Naive thymus-derived CD8-positive, alpha-beta T cell (primary cell): Measurements from ENCODE around the gene PDE4D. TPM values are rescaled to one million over a fixed set of nuclear protein-coding genes. Genes with fewer than 3 reads are reported as not detected.

Experiments used
- ATAC-seq, 2 donors: fragments of 150-1000 bp; cut with Tn5 transposase in 1 of 2; sonication (Bioruptor Pico), chemical (Tn5 transposase) in 1 of 2; 1 replicate in 1 of 2; 2 replicates in 1 of 2; pipeline ENCODE4 v1.10.0; 2021; ENCODE audit warnings: mild to moderate bottlenecking in 2 of 2, moderate library complexity in 2 of 2
- POLR2A ChIA-PET: fragments of 350-600 bp; sonication (Branson Sonifier 250); formaldehyde crosslinking; loops from one replicate; lab custom pipeline; 2021; ENCODE audit warnings: antibody characterized with exemption; lab: Charles Lee
- DNase-seq, 10 donors: peaks; one replicate each; pipeline versions ENCODE4 v3.0.0 to v3.0.0-alpha.2; 2020 to 2022
- H3K27ac Mint-ChIP-seq, 10 donors: one replicate each; pipeline ENCODE4 v1.8.0; 2020 to 2022; ENCODE audit warnings: mild to moderate bottlenecking in 10 of 10, mixed read lengths in 10 of 10, moderate library complexity in 4 of 10, inconsistent platforms in 1 of 10
- H3K27me3 Mint-ChIP-seq, 5 donors: one replicate each; pipeline ENCODE4 v1.8.0; 2021 to 2022; ENCODE audit warnings: mixed read lengths in 5 of 5
- H3K36me3 Mint-ChIP-seq, 3 donors: one replicate each; pipeline ENCODE4 v1.8.0; 2020 to 2022; ENCODE audit warnings: mixed read lengths in 3 of 3, mild to moderate bottlenecking in 2 of 3, inconsistent platforms in 1 of 3
- H3K4me1 Mint-ChIP-seq, 4 donors: one replicate each; pipeline ENCODE4 v1.8.0; 2021 to 2022; ENCODE audit warnings: mixed read lengths in 4 of 4
- H3K4me3 Mint-ChIP-seq, 10 donors: one replicate each; pipeline ENCODE4 v1.8.0; 2020 to 2022; ENCODE audit warnings: mild to moderate bottlenecking in 10 of 10, mixed read lengths in 10 of 10, moderate library complexity in 6 of 10, inconsistent platforms in 1 of 10
- H3K9me3 Mint-ChIP-seq, 9 donors: one replicate each; pipeline ENCODE4 v1.8.0; 2020 to 2022; ENCODE audit warnings: mixed read lengths in 9 of 9, mild to moderate bottlenecking in 3 of 9, inconsistent platforms in 1 of 9, moderate library complexity in 1 of 9
- polyA plus RNA-seq, 3 donors: library from polyadenylated mRNA; unstranded; fragments of 300-500 nt; fragmentation: Illumina TruSeq; gene quantifications; one replicate each; pipeline ENCODE4 v1.2.3, GENCODE V29; 2021
- total RNA-seq, 8 experiments: library from RNA in 2 of 8; stranded (reverse) in 2 of 8; gene quantifications; one replicate each; pipeline ENCODE4 v1.2.3 and lab custom pipeline; 2021 to 2026

PDE4D gene
- total and polyA plus RNA-seq, 5 experiments from 2014 or later = 5.8 to 35.9 (median 8.8) TPM

DNA sequence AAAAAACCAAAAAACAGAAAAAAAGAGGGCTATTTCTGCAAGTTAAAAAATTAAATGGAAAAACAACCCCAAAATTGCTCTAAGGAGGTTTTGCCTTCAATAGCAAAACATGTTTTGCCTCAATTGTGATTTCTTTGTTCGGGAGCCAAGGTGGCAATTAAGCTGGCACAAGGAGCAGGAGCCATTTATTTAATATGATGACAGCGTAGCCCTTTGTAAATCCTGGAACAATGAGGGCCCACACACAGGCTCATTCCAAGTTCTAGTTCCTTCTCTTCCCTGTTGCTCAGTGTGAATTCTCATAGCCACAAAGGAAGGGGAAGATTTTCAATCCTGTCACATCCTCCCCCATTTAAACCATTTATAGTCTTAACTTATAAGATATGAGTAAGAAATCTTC lies 353.2 kb downstream of the PDE4D start:
- H3K4me3 Mint-ChIP-seq = no peak overlapping the region
- H3K27ac Mint-ChIP-seq = no peak overlapping the region
- H3K9me3 Mint-ChIP-seq = no peaks in the 10 kb centered on the region
- H3K4me1 Mint-ChIP-seq = peaks cover 0 to 3% (median 0%) of the 10 kb centered on the region in 4 donors
- DNase-seq (no peak), ATAC-seq (no peak)
- POLR2A ChIA-PET = no interaction called here
- H3K27me3 Mint-ChIP-seq = peaks cover 0 to 3% (median 0%) of the 10 kb centered on the region in 5 donors
- no peaks in the 10 kb centered on the region for H3K36me3 Mint-ChIP-seq

DNA sequence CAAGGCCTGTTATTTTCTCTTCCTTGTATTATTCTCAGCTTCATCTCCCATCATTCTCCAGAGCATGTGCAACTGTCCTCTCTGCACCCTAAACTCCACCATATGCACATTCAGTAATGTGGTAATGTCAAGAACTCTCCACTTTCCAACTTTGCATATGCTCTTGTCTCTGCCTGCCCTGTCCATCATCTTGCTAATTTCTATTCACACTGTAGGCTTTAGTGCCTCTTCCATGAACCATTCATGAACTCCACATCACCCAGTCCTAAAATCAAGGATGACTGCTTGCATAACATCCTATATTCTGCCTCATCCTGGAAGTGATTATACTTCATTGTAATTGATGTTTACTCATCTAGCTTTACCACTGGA lies 354.8 kb downstream of the PDE4D start:
- DNase-seq (no peak), ATAC-seq (no peak)
- H3K27me3 Mint-ChIP-seq = peaks cover 0 to 3% (median 0%) of the 10 kb centered on the region in 5 donors
- no peak overlapping the region for H3K4me3 Mint-ChIP-seq
- H3K36me3 Mint-ChIP-seq = no peaks in the 10 kb centered on the region
- no peak overlapping the region for H3K27ac Mint-ChIP-seq
- H3K9me3 Mint-ChIP-seq = no peaks in the 10 kb centered on the region
- POLR2A ChIA-PET = no interaction called here
- H3K4me1 Mint-ChIP-seq = peaks cover 0 to 3% (median 0%) of the 10 kb centered on the region in 4 donors

DNA sequence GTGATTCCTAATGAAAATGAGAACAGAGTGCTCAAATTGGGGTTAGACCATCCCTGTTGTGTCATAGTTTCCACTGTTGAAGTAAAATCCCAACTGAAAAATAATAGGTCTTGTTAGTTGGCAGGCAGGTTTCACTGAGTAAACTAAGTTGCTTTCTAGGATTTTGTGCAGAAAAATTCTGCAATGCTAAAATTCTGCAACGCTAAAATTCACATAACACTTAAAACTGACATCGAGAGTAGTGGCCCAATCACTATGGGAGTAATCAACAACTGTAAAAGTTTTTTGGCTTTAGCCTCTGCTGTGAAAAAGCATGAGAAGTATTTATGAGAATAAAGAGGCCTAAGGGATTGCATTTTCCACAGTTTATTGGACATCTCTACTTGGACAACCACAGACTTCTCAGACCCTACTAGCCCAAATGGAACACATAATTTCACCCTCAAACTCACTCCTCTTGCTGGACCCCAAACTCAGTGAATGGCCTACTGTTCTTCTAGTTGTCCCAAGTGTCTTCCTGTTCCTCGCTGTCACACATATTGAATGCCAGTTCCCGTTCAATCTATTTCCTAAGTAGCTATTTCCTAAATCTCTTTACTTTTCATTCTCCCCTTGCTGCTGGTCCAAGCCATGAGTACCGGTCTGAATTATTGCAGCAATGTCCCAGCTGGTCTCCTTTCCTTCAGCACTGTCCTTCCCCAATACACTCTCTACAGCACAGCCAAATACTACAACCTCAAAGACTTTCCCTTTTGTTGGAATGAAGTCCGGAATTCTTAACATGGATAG lies 355.4 kb downstream of the PDE4D start:
- Mint-ChIP-seq H3K27ac (no peak overlapping the region), H3K9me3 (no peaks in the 10 kb centered on the region), H3K4me3 (no peak overlapping the region), H3K27me3 (peaks cover 0 to 3% (median 0%) of the 10 kb centered on the region in 5 donors), H3K36me3 (no peaks in the 10 kb centered on the region), H3K4me1 (peaks cover 0 to 3% (median 0%) of the 10 kb centered on the region in 4 donors)
- DNase-seq (no peak), ATAC-seq (no peak)
- POLR2A ChIA-PET = no interaction called here

DNA sequence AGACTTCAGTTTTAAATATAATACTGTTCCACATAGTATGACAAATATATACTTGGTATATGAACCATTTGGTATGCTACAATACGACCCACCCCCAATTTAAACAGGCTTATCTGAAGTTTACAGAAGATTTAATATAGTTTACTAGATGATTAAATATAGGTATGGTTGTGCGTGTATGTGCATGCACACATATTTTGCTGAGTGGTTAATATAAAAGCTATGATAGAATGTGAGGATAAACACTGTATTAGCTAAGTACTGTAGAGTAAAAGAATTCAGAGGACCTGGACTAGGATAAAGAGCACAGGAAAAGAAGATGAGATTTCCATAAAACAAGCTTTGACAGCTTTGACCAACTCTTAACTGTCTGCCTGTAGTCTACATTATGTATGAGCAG lies 356.7 kb downstream of the PDE4D start:
- Mint-ChIP-seq H3K36me3 (no peaks in the 10 kb centered on the region), H3K27me3 (peaks cover 0 to 3% (median 0%) of the 10 kb centered on the region in 5 donors), H3K4me1 (peaks cover 0 to 3% (median 0%) of the 10 kb centered on the region in 4 donors), H3K4me3 (no peak overlapping the region), H3K27ac (no peak overlapping the region), H3K9me3 (no peaks in the 10 kb centered on the region)
- ATAC-seq (no peak), DNase-seq (no peak)
- POLR2A ChIA-PET = no interaction called here

DNA sequence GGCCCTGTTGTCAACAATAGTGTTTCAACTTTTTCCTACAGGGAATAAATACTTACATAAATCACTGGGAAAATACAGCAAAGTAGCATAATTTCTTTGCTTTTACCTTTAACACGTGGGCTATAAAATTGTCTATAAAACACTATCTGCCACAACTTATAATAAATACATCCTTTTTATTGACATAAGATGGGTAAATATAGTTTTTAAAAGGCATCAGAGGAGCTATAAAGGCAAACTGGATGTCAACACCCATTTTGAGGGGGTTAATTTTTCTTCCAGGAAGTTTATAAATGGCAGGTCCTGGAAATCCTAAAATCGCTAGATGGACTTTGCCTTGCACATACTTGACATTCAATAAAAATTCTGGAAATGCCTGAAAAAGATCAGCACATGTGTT lies 358.0 kb downstream of the PDE4D start:
- H3K4me3 Mint-ChIP-seq = no peak overlapping the region
- DNase-seq = no peak
- no peak for ATAC-seq
- no peaks in the 10 kb centered on the region for H3K36me3 Mint-ChIP-seq
- H3K9me3 Mint-ChIP-seq = no peaks in the 10 kb centered on the region
- H3K27ac Mint-ChIP-seq = no peak overlapping the region
- POLR2A ChIA-PET = no interaction called here
- peaks cover 0 to 3% (median 0%) of the 10 kb centered on the region in 5 donors for H3K27me3 Mint-ChIP-seq
- H3K4me1 Mint-ChIP-seq = peaks cover 0 to 3% (median 0%) of the 10 kb centered on the region in 4 donors

DNA sequence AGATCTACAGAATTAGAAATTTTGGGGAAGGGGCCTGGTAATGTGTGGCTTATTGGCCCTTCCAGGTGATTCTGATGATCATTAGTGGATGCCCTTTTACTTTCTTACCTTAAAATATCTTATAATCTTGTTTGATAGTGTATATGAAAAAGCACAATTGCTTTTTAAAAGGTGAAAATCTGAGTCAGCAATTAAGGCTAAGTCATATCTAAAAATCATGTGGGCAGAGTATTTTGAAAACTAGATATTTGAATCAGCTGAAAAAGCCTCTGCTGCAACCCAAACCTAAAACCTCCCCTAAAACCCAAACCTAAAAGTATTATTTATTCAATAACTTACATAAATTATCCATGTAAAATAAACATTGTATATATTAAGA lies 359.8 kb downstream of the PDE4D start:
- no peak overlapping the region for H3K4me3 Mint-ChIP-seq
- H3K4me1 Mint-ChIP-seq = peaks cover 0 to 3% (median 0%) of the 10 kb centered on the region in 4 donors
- no peaks in the 10 kb centered on the region for H3K9me3 Mint-ChIP-seq
- H3K27ac Mint-ChIP-seq = no peak overlapping the region
- DNase-seq (no peak), ATAC-seq (no peak)
- H3K27me3 Mint-ChIP-seq = peaks cover 0 to 3% (median 0%) of the 10 kb centered on the region in 5 donors
- POLR2A ChIA-PET = no interaction called here
- H3K36me3 Mint-ChIP-seq = no peaks in the 10 kb centered on the region

DNA sequence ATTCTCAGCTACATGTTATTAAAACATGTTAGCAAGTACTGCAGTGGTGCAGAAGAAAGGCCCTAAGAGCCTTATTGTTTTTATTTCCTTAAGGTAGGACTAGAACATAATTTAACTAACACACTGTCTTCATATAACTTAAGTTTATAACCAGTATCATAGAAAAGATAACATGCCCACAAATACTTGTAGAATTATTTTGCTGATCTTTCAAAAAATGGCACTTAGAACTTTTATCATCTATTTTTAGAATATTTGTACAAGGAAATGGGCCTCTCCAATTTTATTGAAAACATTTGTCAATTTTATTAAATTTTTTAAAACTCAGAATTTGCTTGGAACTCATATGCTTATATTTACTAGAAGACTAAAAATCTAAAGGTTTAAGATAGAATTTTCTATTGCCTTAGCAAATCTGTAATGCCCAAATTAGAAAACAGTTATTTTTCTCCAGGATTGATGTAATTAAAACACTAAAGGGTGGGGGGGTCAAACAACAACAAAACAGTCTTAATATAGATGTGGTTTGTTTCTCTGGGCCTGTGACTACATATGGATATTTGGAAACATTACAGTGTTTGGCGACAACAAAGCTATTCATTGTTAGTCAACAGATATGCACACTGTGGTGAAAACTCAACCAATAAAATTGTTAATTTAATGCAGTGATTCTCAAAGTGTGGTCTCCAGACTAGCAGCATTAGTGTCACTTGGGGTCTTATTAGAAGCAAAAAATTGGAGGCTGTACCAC lies 360.4 kb downstream of the PDE4D start:
- ATAC-seq = no peak
- DNase-seq = no peak
- Mint-ChIP-seq H3K27me3 (no peaks in the 10 kb centered on the region), H3K4me3 (no peak overlapping the region), H3K4me1 (no peaks in the 10 kb centered on the region), H3K9me3 (no peaks in the 10 kb centered on the region), H3K27ac (no peak overlapping the region), H3K36me3 (no peaks in the 10 kb centered on the region)
- POLR2A ChIA-PET = no interaction called here

DNA sequence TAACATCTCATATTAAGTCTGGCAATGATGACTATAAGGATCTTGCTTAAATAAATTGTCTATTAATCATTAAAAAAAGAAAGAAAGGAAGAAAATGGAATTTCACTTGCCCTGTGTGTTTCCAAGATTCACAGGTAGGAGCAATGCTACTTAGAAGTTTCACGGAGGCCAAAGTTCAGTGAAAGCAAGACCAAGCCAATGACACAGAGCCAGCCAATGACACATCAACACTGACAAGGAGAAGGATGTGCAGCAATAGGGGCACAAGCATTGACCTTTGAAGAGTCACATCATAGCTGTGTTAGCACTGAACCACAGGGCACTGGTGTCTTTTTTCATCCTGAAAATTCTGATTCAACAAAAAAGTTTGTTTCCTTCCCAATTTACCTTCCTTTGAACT lies 364.3 kb downstream of the PDE4D start:
- H3K4me3 Mint-ChIP-seq = no peak overlapping the region
- peaks cover 0 to 2% (median 0%) of the 10 kb centered on the region in 5 donors for H3K27me3 Mint-ChIP-seq
- H3K4me1 Mint-ChIP-seq = no peaks in the 10 kb centered on the region
- peaks cover 0 to under 1% (median 0%) of the 10 kb centered on the region in 9 donors for H3K9me3 Mint-ChIP-seq
- H3K27ac Mint-ChIP-seq = no peak overlapping the region
- DNase-seq (no peak), ATAC-seq (no peak)
- H3K36me3 Mint-ChIP-seq = no peaks in the 10 kb centered on the region
- POLR2A ChIA-PET = no interaction called here

DNA sequence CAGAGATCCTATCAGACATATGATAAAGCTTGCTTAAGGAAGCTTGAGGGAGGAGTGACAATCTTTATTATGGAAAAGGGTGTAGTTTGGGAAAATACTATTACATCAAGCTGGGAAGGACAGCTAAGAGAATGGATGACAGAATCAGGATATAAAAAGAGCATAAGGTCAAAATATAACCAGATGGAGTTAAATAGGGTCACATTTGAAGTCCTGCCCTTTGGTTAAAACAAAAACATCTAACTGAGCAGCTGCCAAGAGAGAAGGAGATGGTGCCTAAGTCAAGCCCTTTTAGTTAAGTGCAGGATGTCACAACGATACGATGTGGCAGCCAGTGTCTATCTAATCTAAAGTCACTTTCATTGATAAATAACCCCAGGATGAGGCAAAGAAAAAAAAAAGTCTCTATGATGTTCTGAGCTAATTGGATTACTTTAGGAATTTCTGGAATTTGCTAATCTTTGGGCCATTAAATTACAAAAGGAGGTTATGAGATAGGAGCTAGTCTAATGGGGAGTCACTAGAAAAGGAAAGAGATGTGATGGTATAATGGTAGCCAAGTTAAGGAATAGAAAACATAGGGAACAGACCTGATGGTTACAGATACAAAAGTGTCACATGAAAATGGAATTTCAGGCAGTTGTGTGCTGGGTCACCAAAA lies 365.2 kb downstream of the PDE4D start:
- ATAC-seq (no peak), DNase-seq (no peak)
- Mint-ChIP-seq H3K4me1 (no peaks in the 10 kb centered on the region), H3K36me3 (peaks cover 0 to 5% (median 0%) of the 10 kb centered on the region in 3 donors), H3K27ac (no peak overlapping the region), H3K27me3 (peaks cover 0 to 3% (median 0%) of the 10 kb centered on the region in 5 donors), H3K9me3 (peaks cover 0 to 6% (median 0%) of the 10 kb centered on the region in 9 donors), H3K4me3 (no peak overlapping the region)
- POLR2A ChIA-PET = no interaction called here

DNA sequence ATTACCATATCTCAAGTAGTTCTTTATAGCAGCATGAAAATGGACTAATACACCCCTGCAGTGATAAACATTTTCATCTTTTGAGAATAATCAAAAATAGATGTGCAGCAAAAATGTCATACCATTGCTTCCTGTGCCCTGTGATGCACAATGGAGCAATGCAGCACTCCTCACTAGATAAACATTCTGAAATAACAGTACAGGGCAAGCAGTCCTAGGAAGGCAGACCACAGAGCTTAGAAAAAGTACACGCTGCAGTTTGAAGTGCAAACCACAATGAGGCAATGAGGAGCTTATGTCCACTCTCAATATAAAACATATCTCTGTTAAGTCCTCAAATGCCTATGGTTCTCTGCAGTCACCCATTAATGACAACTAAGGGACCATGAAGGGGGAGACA lies 367.6 kb downstream of the PDE4D start:
- H3K4me1 Mint-ChIP-seq = no peaks in the 10 kb centered on the region
- peaks cover 0 to 3% (median 0%) of the 10 kb centered on the region in 5 donors for H3K27me3 Mint-ChIP-seq
- no peak overlapping the region for H3K4me3 Mint-ChIP-seq
- peaks cover 0 to 9% (median 0%) of the 10 kb centered on the region in 9 donors for H3K9me3 Mint-ChIP-seq
- no peak for ATAC-seq
- no peak overlapping the region for H3K27ac Mint-ChIP-seq
- no peak for DNase-seq
- POLR2A ChIA-PET = no interaction called here
- H3K36me3 Mint-ChIP-seq = peaks cover 0 to 5% (median 0%) of the 10 kb centered on the region in 3 donors

DNA sequence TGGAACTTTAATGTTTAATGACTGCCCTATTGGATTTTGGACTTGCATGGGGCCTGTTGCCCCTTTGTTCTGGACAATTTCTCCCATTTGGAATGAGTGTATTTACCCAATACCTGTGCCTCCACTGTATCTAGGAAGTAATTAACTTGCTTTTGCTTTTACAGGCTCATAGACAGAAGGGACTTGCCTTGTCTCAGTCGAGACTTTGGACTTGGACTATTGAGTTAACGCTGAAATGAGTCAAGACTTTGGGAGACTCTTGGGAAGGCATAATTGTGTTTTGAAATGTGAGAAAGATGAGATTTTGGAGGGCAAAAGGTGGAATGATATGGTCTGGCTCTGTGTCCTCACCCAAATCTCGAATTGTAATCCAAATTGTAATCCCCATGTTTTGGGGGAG lies 368.2 kb downstream of the PDE4D start:
- POLR2A ChIA-PET = no interaction called here
- no peak overlapping the region for H3K4me3 Mint-ChIP-seq
- ATAC-seq (no peak), DNase-seq (no peak)
- peaks cover 0 to 5% (median 0%) of the 10 kb centered on the region in 3 donors for H3K36me3 Mint-ChIP-seq
- H3K27me3 Mint-ChIP-seq = peaks cover 0 to 3% (median 0%) of the 10 kb centered on the region in 5 donors
- peaks cover 0 to 9% (median 0%) of the 10 kb centered on the region in 9 donors for H3K9me3 Mint-ChIP-seq
- no peak overlapping the region for H3K27ac Mint-ChIP-seq
- H3K4me1 Mint-ChIP-seq = no peaks in the 10 kb centered on the region

DNA sequence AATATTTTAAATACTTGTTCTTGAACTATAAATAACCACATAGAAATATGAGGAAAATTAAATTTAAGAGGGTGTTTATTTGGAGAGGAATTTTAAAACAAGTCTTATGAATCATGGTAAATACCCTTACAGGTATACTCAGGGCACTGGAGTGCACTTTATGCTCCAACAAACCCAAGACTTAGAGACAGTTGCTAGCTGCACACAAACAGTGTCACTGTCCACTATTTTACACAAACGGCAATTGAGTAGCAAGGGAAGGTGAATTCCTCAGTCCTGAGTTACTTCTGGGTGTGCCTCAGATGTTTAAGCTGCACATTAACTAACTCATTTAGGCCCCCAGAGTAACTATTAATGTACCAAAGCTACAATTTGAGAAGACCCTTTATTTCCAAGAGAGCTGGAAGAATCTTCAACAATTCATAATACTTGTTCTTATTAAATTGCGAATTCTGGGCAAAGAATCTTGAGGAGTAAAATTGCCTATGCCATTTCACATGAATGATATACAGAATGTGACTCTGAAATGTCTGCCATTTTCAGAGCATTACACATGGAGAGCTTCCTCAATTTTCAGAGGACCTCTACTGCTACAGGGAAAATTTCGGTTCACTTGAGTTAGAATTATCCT lies 371.2 kb downstream of the PDE4D start:
- Mint-ChIP-seq H3K4me3 (no peak overlapping the region), H3K27me3 (peaks cover 0 to 3% (median 0%) of the 10 kb centered on the region in 5 donors), H3K27ac (no peak overlapping the region), H3K36me3 (peaks cover 0 to 5% (median 0%) of the 10 kb centered on the region in 3 donors), H3K4me1 (no peaks in the 10 kb centered on the region), H3K9me3 (peaks cover 0 to 9% (median 0%) of the 10 kb centered on the region in 9 donors)
- ATAC-seq (no peak), DNase-seq (no peak)
- POLR2A ChIA-PET = no interaction called here
